Lower leg skin (tissue), 4 donors: ENCODE data around the gene KIAA1671. TPM values are rescaled to one million over a fixed set of nuclear protein-coding genes. Genes with fewer than 3 reads are reported as not detected.

Source experiments
- DNase-seq, 2 donors: peaks; one replicate each; pipeline ENCODE4 v3.0.0-alpha.2; 2019; ENCODE audit warnings: low spot score in 2 of 2
- H3K4me3 ChIP-seq: fragments of 200-600 bp; sonication (generic); 2 replicates; pipeline ENCODE4 v1.5.1; 2017; ENCODE audit warnings: mild to moderate bottlenecking, low read depth; ENCODE audit not compliant: poor library complexity, severe bottlenecking
- CTCF ChIP-seq, 3 donors: fragments of 450-650 bp; IDR thresholded peaks; one replicate each; pipeline ENCODE4 v1.5.1; 2016; ENCODE audit warnings: antibody characterized with exemption in 3 of 3, mild to moderate bottlenecking in 3 of 3, moderate library complexity in 2 of 3
- POLR2A ChIP-seq, 2 donors: fragments of 450-650 bp; IDR thresholded peaks; one replicate each; pipeline ENCODE4 v1.6.1; 2016 to 2017; ENCODE audit warnings: antibody characterized with exemption in 2 of 2, mild to moderate bottlenecking in 1 of 2, moderate library complexity in 1 of 2
- WGBS, 2 donors: methylation state at CpG; one replicate each; pipeline ENCODE4 v1.1.5; 2018; 5-methylcytosine and 5-hydroxymethylcytosine counted together
- intact Hi-C: fragments of 100-400 bp; cut with DNase I; formaldehyde crosslinking; loops from one replicate; pipeline ENCODE4 v1.15.0; 2023; ENCODE audit warnings: low total_unique reads
- total RNA-seq, 4 donors: library from RNA; depleted of rRNA; stranded (reverse); fragments of >200 nt; gene quantifications; one replicate each; pipeline ENCODE4 v1.1.0, GENCODE V29; 2016

KIAA1671 gene
- total RNA-seq, 4 donors from 2014 or later: 60.0 to 87.8 (median 85.1) TPM

DNA sequence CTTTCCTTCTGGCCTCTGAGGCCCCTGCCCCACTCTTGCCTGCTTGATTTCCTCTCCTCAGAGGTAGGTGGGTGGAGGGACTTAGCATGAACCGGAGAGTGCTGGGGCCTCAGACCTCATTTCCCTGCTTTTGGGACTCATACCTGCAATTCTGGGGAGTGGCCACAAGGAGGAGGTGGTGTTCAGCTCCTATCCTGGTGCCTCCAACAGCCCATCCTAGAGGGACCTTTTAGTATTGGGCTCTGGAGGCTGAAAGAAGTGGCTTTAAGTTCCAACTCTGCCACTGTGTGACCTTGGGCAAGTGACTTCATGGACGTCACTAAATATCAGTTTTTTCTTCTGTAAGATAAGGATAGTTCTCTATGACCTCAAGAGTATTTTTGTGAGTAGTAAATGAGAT is 98.6 kb downstream of the KIAA1671 start:
- TF ChIP-seq CTCF (IDR thresholded peaks at IDR 0.05) (no peak), POLR2A (IDR thresholded peaks at IDR 0.05) (no peak)
- no peak overlapping the region for H3K4me3 ChIP-seq
- 92 to 100% methylated on average over 2 of the region's 2 CpGs for WGBS, 2 donors
- DNase-seq: no peak
- intact Hi-C loops: no loop called here

- TF ChIP-seq CTCF (IDR thresholded peaks at IDR 0.05): no peak
- no peak for TF ChIP-seq POLR2A (IDR thresholded peaks at IDR 0.05)
- 66 to 77% methylated on average over 9 of the region's 9 CpGs for WGBS, 2 donors
- DNase-seq: no peak
- intact Hi-C loops: no loop called here
- no peak overlapping the region for H3K4me3 ChIP-seq
These were observed 99.6 kb downstream of the KIAA1671 start for GRCh38 chr22:25051983-25052710.

DNA sequence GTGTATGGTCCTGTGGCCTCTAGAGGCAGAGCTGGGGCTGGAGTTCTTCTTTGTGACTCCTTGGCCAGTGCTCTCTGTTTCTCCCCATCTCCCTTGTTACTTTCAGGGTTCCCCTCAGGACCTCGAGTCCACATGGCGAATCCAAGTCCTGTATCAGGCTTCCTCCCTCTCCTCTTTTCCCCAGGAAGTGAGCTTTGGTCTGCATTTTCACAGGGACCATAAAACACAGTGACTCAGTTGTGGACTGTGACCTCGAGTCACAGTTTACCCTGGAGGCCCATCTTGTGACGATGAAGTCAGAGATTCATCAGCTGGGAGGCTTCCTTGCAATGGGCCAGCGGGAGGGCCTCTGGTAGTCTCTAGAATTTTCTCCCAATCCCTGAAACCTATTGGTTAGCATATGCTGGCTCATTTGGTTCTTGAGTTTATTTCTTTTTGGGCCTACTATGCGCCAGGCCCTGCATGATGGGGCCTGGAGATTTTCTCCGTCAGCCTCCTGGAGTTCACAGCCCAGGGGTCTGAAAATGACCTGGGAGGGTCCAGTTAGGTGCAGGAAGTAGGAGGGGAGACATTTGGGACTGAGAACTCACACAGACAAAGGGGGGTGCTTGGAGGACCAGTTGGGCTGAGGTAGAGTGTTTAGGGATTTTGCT is 100.8 kb downstream of the KIAA1671 start:
- TF ChIP-seq CTCF (IDR thresholded peaks at IDR 0.05) (no peak), POLR2A (IDR thresholded peaks at IDR 0.05) (no peak)
- intact Hi-C loops: no loop called here
- H3K4me3 ChIP-seq: no peak overlapping the region
- no peak for DNase-seq
- 73% methylated on average over 7 of the region's 7 CpGs for WGBS, 2 donors

DNA sequence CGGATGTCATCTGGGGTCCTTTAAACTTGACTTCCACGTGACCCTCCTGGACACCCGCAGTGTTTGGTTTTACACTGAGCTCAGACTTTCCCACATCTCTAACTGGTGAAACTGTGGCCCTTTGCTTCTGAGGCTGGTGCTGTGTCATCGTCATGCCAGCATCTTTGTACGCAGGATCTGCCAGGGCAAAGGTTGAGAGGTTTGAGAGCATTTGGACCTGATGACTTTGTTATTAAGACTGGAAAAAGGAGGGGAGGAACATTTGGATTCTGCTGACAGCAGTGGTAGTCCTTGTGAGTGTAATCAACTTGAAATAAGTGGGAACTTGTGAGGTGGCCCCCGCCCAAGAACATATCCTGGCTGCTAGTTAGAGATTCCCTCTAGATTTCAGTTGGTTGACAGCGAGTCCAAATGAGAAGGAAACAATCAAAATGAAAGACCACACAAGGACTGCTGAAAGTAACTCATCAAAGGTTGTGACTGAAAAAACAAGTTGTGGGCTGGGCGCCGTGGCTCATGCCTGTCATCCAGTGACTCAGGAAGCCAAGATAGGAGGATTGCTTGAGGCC is 102.5 kb downstream of the KIAA1671 start:
- DNase-seq: peak in 1 of 2 donors; percentile 53
- intact Hi-C loops: no loop called here
- WGBS, 2 donors: 54 to 60% methylated on average over 9 of the region's 9 CpGs
- TF ChIP-seq CTCF (IDR thresholded peaks at IDR 0.05) (no peak), POLR2A (IDR thresholded peaks at IDR 0.05) (no peak)
- no peak overlapping the region for H3K4me3 ChIP-seq

GRCh38 chr22:25057013-25057881 is 104.7 kb downstream of the KIAA1671 start:
- intact Hi-C loops: no loop called here
- WGBS, 2 donors: 38 to 41% methylated on average over 23 of the region's 23 CpGs
- DNase-seq: peak; percentile 55 to 95
- no peak for TF ChIP-seq POLR2A (IDR thresholded peaks at IDR 0.05)
- peak in 1 of 3 donors; percentile 21 for TF ChIP-seq CTCF (IDR thresholded peaks at IDR 0.05)
- H3K4me3 ChIP-seq: no peak overlapping the region
